ENCODE measurements around the gene IDH2.

DNA sequence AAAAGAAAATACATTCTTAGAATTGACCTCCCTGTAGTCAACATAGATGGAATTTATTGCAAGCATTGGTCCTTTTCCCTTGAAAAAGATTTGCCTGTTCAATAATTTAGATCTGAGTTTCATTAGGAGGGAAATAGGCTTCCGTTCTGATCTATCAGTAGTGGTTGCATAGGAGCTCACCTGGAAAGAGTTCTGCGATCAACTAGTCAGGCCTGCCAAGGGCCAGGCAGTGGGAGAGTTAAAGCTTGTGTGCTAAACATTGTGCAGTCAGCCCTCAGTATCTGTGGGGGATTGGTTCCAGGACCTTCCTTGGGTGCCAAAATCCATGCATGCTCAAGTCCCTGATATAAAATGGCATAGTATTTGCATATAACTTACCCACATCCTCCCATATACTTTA lies 29.6 kb upstream of the IDH2 start:
- no peak for TF ChIP-seq CTCF (optimal IDR thresholded peaks at IDR 0.05 in 1 of 3, IDR thresholded peaks at IDR 0.05 in 1 of 3, conservative IDR thresholded peaks at IDR 0.05 in 1 of 3; ENCODE audit: extremely low read depth in 1 of 3, insufficient read depth in 2 of 3, low read length in 3 of 3)
- no peak for TF ChIP-seq EZH2 (IDR thresholded peaks at IDR 0.05; ENCODE audit: low read length)
